ENCODE results near the gene SARNP.

DNA sequence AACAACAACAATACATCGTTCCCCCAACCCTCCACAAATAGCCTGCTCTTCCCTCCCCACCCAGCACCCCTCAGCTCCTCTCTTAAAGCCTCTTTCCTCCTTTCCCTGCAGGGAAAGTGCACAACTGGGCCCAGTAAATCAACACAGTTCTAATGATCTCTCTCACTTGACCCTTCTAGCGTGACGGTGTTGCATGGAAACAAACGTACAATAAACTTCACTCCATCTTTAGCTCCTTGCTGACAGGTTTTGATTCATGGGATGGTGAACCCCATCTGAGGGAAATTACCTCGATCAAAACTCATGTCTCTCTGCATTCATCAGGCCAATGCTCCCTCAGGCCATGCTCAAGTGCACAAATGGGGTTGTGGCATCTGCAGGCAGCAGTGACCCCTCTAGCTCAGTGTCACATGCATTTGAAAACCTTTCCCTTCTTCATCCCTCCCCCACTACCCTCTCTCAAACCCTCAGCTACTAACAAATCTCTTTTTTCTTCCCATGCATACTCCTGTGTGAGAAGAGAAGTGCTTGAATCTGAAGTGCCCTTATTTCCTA is 51.7 kb downstream of the SARNP start:
- TF ChIP-seq POLR2AphosphoS5 (IDR thresholded peaks at IDR 0.05) (no peak), POLR2A (IDR thresholded peaks at IDR 0.05) (no peak)

Measured in stomach (tissue), 4 donors.